GM12874 (cell line): ENCODE measurements around the gene NACA.

Experiments used
- TF ChIP-seq, protein P1 (sequence below): IDR thresholded peaks from 2 replicates; pipeline ENCODE4 v1.5.1; 2011; ENCODE audit warnings: low read depth, mild to moderate bottlenecking, control low read depth, low read length, moderate library complexity; ENCODE audit not compliant: insufficient read depth

The NACA gene

DNA sequence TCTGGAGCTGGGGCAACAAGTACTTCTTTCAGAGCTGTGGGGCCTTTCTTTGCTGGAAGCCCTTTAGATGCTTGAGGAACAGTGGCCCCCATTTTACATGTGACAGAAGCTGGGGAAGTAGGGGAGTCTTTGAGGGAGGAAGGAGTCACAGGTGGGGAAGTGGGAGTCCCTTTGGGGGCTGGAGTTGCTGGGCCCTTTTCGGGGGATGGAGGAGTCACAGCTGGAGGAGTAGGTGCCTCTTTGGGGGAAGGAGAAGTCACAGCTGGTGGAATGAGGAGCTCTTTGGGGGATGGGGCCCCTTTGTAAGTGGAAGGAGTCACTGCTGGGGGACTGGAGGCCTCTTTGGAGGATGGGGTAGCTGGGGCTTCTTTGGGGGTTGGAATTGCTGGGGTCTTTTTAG lies 8.6 kb downstream of the NACA start:
- TF ChIP-seq, protein P1, sequence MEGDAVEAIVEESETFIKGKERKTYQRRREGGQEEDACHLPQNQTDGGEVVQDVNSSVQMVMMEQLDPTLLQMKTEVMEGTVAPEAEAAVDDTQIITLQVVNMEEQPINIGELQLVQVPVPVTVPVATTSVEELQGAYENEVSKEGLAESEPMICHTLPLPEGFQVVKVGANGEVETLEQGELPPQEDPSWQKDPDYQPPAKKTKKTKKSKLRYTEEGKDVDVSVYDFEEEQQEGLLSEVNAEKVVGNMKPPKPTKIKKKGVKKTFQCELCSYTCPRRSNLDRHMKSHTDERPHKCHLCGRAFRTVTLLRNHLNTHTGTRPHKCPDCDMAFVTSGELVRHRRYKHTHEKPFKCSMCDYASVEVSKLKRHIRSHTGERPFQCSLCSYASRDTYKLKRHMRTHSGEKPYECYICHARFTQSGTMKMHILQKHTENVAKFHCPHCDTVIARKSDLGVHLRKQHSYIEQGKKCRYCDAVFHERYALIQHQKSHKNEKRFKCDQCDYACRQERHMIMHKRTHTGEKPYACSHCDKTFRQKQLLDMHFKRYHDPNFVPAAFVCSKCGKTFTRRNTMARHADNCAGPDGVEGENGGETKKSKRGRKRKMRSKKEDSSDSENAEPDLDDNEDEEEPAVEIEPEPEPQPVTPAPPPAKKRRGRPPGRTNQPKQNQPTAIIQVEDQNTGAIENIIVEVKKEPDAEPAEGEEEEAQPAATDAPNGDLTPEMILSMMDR, result no peak

DNA sequence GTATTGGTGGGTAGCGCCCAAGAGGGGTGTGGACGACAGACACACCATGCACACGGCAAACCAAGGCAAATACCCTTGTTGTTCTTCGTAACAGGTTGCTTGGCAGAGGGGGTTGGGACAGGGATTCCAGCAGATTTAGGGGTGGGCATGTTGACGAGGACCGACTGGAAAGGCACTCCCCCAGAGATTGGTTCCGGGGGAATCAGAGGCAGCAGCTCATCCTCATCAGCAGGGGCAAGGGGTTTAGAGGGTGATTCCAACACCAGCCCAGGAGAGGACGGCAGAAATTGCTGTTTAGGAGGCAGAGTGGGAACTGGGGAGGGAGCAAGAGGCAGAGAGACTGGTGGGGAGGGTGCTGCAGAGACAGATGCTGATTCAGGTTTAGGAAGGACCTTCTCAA lies 9.3 kb downstream of the NACA start:
- TF ChIP-seq, protein P1, result no peak

DNA sequence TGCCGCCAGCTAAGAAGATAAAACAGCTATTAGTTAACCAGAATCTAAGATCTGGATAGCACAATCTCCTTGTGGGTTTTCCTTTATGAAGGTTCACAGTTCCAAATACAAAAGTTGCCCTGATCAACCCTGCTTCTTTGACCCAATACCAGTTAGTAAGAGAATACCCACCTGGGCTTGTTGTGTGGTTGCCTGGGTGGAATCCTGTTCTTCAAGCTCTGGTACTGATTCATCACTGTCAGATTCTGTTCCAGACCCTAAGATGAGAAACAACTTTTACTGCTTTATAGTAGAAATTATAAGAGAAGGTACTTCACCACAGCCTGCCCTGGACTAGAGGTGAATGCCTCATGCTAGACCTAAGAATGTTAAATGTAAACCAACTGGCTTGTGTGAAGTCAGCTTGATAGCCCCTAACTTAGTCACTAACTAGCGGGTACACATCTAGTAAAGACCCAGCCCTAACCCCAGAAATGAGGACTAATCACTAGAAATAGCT lies 10.6 kb downstream of the NACA start:
- TF ChIP-seq, protein P1, result no peak

DNA sequence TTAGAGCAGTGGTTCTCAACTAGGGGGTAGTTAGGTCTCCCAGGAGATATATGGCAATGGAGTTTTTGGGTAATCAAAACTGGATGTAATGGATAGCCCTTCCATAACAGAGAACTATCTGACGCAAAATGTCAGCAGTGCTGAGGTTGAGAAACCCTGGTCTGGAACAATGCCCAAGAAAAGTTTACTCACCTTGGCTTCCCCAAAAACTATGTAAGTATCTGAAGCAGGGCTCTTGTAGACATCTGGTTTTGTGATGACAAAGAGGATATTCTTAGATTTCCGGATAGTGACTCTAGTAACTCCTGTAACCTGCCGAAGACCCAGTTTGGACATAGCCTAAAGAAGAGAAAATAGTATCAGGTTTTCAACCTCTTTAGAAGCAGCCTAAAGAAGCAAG lies 11.8 kb downstream of the NACA start:
- TF ChIP-seq, protein P1, result no peak

GRCh38 chr12:56709759-56710376 lies 15.2 kb downstream of the NACA start:
- TF ChIP-seq, protein P1, result no peak

GRCh38 chr12:56699020-56699661 lies 26.0 kb downstream of the NACA start:
- TF ChIP-seq, protein P1, result no peak

DNA sequence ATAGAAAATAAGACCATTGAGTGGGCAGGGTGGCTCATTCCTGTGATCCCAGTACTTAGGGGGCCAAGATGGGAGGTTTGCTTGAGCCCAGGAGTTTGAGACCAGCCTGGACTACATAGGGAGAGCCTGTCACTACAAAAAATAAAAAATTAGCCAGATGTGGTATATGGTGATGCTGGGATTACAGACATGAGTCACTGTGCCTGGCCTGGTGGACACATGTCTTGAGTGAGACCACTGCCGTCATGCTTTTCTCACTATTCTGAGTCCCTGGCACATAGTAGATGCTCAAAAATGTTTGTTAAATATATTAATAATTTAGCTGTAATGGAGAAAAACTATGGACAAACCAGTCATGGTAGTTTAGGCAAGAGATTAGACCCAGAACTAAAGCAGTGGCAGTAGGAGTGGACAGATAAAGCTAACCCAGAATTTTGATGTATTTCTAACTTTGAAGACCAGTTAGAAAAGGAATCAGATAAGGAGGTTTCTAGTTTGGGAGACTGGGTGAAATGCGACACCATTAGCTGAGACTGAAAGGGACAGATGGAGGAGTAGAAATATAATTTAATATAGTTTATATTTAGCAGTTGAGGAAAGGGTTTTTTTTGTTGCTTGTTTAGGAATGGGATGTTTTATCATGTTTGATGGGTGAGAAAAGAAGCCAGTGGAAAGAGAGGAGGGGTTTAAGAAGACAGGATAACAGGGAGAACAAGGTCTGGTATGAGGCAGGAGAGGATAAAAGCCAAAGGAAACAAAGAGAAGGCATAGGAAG lies 29.6 kb downstream of the NACA start:
- TF ChIP-seq, protein P1, result no peak
